Upper lobe of right lung (tissue), 1 donor: ENCODE results near the gene PNMA1. TPM values are rescaled to one million over a fixed set of nuclear protein-coding genes. Genes with fewer than 3 reads are reported as not detected.

Experiments
- ATAC-seq: fragments of 200-7000 bp; cut with Tn5 transposase; one replicate; pipeline ENCODE4 v1.9.1; 2020; ENCODE audit warnings: mild to moderate bottlenecking, moderate library complexity
- DNase-seq: peaks from one replicate; pipeline ENCODE4 v3.0.0-alpha.2; 2020
- H3K27ac ChIP-seq: fragments of 200-600 bp; one replicate; pipeline ENCODE4 v1.8.0; 2022
- H3K27me3 ChIP-seq: fragments of 200-600 bp; one replicate; pipeline ENCODE4 v1.8.0; 2022; ENCODE audit warnings: mild to moderate bottlenecking
- H3K36me3 ChIP-seq: fragments of 200-600 bp; one replicate; pipeline ENCODE4 v1.8.0; 2022
- H3K4me1 ChIP-seq: fragments of 200-600 bp; one replicate; pipeline ENCODE4 v1.8.0; 2022
- H3K4me3 ChIP-seq: fragments of 200-600 bp; one replicate; pipeline ENCODE4 v1.8.0; 2022; ENCODE audit warnings: mild to moderate bottlenecking
- H3K9me3 ChIP-seq: fragments of 200-600 bp; one replicate; pipeline ENCODE4 v1.8.0; 2022
- CTCF ChIP-seq: fragments of 200-600 bp; IDR thresholded peaks from one replicate; pipeline ENCODE4 v1.8.0; 2022; ENCODE audit warnings: antibody characterized with exemption
- intact Hi-C: fragments of 100-400 bp; cut with DNase I; formaldehyde crosslinking; loops from one replicate; pipeline ENCODE4 v1.11.0; 2022
- long read RNA-seq: library from polyadenylated mRNA; unstranded; transcript quantifications from one replicate; pipeline ENCODE4 v2.0.0, GENCODE V29; 2021
- total RNA-seq: library from RNA; stranded (reverse); fragmentation: NEBNext Ultra II Directional; extraction: Animal tissue kit (Norgen Biotek cat#: 25700); gene quantifications from one replicate; pipeline ENCODE4 v1.2.1, GENCODE V29; 2021
- donor health status: DM: no; HTN: yes; CAD: no; lungs with severe emphysema.

PNMA1 gene
- 22.0 TPM for total RNA-seq
- long read RNA-seq, transcript PNMA1-201 (1 exons, 2,590 nt) = major isoform, 51 of 51 reads
- long read RNA-seq, partial matches to known transcripts = 0 of 51 reads
- long read RNA-seq, other reads (novel, unspliced or antisense) = 0 of 51 reads

- Histone ChIP-seq H3K4me1 (peaks cover 24% of the 10 kb centered on the region), H3K36me3 (peaks cover 40% of the 10 kb centered on the region), H3K9me3 (no peaks in the 10 kb centered on the region), H3K4me3 (peak within 1 kb of the TSS; percentile 89), H3K27me3 (no peaks in the 10 kb centered on the region), H3K27ac (peak within 1 kb of the TSS; percentile 87)
- TF ChIP-seq CTCF = no peak
- DNase-seq (peak; percentile 92), ATAC-seq (peak; percentile 92)
- intact Hi-C loops = no loop called here
Measured at GRCh38 chr14:73713803-73714655, at the start of gene PNMA1. Gene PNMA1, minus strand, starts transcription at chr14:73714384. Its CDS starts 745 bp downstream, at chr14:73713639.

GRCh38 chr14:73763396-73763795, 49.2 kb upstream of the PNMA1 start:
- intact Hi-C loops = no loop called here
- H3K27me3 ChIP-seq = no peaks in the 10 kb centered on the region
- no peaks in the 10 kb centered on the region for H3K36me3 ChIP-seq
- no peak overlapping the region for H3K4me3 ChIP-seq
- DNase-seq = no peak
- no peak for TF ChIP-seq CTCF
- peak overlapping the region; percentile 98 for H3K27ac ChIP-seq
- no peaks in the 10 kb centered on the region for H3K9me3 ChIP-seq
- no peak for ATAC-seq
- peaks cover 75% of the 10 kb centered on the region for H3K4me1 ChIP-seq

GRCh38 chr14:73762375-73762822, 48.2 kb upstream of the PNMA1 start:
- ATAC-seq = no peak

GRCh38 chr14:73761618-73762355, 47.6 kb upstream of the PNMA1 start:
- no peaks in the 10 kb centered on the region for H3K9me3 ChIP-seq
- no peak for ATAC-seq
- H3K4me1 ChIP-seq = peaks cover 79% of the 10 kb centered on the region
- no peak overlapping the region for H3K4me3 ChIP-seq
- peak overlapping the region; percentile 98 for H3K27ac ChIP-seq
- intact Hi-C loops = no loop called here
- H3K27me3 ChIP-seq = no peaks in the 10 kb centered on the region
- H3K36me3 ChIP-seq = no peaks in the 10 kb centered on the region
- no peak for TF ChIP-seq CTCF
- DNase-seq = no peak

More at GRCh38 chr14:73762375-73762822, 48.2 kb upstream of the PNMA1 start:
- Histone ChIP-seq H3K4me3 (no peak overlapping the region), H3K9me3 (no peaks in the 10 kb centered on the region), H3K36me3 (no peaks in the 10 kb centered on the region), H3K27me3 (no peaks in the 10 kb centered on the region), H3K4me1 (peaks cover 76% of the 10 kb centered on the region), H3K27ac (peak overlapping the region; percentile 98)
- intact Hi-C loops = no loop called here
- no peak for TF ChIP-seq CTCF
- no peak for DNase-seq

GRCh38 chr14:73760598-73761586, 46.7 kb upstream of the PNMA1 start:
- no peak for TF ChIP-seq CTCF
- no peak for DNase-seq
- peak overlapping the region; percentile 66 for H3K4me3 ChIP-seq
- intact Hi-C loops = no loop called here
- H3K27me3 ChIP-seq = no peaks in the 10 kb centered on the region
- ATAC-seq = no peak
- peaks cover 83% of the 10 kb centered on the region for H3K4me1 ChIP-seq
- no peaks in the 10 kb centered on the region for H3K9me3 ChIP-seq
- peak overlapping the region; percentile 98 for H3K27ac ChIP-seq
- H3K36me3 ChIP-seq = no peaks in the 10 kb centered on the region
